Tongue (tissue), 3 donors: Measurements from ENCODE around the gene WDR49. TPM values are rescaled to one million over a fixed set of nuclear protein-coding genes. Genes with fewer than 3 reads are reported as not detected.

Experiments used
- DNase-seq: peaks from one replicate; pipeline ENCODE4 v3.0.0-alpha.2; 2015
- small RNA-seq: library from RNA; depleted of rRNA; stranded (forward); fragments of <200 nt; gene quantifications from one replicate; pipeline ENCODE3, GENCODE V24; 2014; ENCODE audit warnings: low replicate concordance
- total RNA-seq: library from RNA; depleted of rRNA; stranded (reverse); fragments of >200 nt; gene quantifications from one replicate; pipeline ENCODE4 v1.2.3, GENCODE V29; 2014

The WDR49 gene
- total RNA-seq, 1 donor from 2014 or later, result 2.2 TPM

GRCh38 chr3:167484551-167484950 is 169.2 kb downstream of the WDR49 start:
- DNase-seq, result no peak

DNA sequence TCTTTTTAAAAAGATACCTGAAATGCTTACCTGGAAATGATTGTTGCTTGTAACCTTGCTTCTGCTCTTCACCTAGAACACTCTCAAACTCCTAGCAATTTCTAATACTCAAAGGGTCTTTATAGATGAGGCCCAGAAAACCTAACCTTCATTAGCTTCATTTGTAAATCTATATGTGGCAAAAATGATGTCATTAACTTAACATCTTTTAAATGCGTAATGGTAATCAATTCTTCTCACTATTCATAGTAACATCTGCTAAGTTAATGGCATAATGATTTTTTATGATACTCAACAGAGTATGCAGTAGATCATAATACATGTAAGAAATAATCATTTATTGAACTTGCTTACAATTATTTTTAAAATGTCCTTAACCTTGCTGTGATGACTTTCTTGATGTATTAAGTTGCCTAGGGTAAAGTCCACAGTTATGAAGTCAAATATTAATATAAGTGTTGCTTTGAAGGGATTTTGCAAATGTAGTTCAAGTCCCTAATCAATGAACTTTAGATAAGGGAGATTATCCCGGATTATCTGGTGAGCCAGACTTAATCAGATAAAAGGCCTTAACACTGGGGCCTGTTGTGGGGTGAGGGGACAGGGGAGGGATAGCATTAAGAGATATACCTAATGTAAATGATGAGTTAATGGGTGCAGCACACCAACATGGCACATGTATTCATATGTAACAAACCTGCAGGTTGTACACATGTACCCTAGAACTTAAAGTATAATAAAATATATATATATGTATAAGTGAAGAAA is 169.8 kb downstream of the WDR49 start:
- DNase-seq, result no peak

- no peak for DNase-seq
These were observed 172.6 kb downstream of the WDR49 start for GRCh38 chr3:167481164-167481563.

DNA sequence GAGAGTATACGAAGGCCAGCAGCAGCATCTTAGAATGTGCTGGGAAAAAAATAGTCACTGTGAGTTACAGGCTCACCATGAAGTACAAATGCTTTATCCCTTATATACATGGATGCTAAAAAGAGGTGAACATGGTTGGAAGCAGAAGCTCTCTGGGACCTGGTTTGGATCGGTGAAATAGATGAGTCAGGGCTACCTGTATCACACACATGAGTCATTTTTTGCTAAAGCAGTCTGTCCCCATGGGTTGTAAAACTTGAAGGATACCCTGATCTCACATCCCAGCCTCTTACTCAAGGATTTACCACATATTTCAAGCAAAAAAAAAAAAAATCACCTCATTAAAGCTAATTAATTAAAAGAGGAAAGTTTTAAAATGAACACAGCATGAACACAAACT is 173.0 kb downstream of the WDR49 start:
- no peak for DNase-seq

- DNase-seq, result no peak
These were observed 179.9 kb downstream of the WDR49 start, which contains the start of gene SERPINI2 for GRCh38 chr3:167473863-167474262. Gene SERPINI2 (minus strand): TSS chr3:167474042. CDS start chr3:167471834, 2,208 bp downstream.

DNA sequence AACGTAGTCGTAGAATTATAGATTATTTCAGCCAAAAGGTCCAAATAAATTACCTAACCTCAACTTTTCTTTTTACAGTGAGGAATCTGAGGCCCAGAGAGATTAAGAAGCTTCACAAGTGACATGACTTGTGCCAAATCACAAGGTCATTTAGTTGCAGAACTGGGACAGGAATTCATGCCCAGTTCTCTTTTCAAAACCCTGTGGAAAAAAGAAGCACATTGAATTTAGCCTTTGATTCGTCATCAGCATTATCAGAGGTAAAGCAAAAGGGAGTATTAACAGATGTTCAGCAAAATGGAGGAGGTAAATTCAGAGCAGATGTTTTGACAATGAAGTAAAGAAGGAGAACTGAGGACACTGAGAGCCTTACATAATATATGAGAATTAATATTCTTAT is 184.4 kb downstream of the WDR49 start:
- DNase-seq, result no peak

DNA sequence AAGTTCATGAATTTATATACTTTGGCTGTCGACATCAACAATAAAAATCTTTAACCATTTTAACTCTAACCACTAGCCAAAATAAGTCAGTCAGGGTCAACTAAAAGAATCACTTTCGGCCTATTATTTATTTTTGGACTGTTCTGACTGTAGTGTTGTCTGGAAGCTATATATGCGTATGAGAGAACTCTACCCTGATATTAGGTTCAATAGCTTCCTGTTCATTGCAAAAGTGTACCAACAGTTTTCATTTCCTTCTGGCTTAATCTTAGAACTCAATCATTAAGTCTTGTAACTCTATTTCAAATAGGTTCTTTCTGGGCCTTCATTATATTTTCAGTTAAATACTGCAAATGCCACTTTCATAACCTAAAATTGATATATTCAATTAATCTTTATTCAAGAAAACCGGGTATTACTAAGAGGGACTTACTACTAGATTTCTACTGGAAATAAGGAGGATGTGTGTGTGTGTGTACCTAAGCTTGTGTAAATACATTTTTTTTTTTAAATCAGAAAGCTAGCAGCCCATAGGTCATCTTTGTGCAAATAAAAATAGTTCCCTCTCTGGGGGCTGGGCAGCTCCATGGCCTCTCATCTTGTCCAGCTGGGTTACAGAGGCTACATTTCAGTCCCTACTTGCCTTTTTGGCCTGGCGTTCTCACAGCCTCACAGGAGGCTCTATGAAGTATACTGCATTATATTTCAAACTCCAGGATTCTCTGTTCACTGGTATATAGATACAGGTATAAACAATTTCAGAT is 185.7 kb downstream of the WDR49 start:
- no peak for DNase-seq

DNA sequence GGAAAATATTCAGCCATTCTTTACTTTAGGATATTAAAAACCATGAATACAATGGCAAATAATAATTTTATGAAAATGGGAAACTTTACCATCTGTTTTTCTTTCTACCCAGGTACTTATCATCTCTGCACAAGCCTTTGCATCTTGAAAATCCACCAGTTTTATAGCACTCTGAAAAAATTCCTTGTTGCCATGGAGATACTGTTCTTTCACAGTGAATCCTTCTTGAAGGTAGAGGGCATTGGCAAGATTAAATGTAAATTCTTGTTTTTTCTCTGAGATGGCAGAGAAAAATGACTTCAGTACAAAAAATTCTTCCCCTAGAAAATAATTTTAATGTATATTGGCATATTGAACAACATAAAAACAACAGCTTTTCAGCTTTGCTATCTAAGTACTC is 186.8 kb downstream of the WDR49 start:
- DNase-seq, result no peak

DNA sequence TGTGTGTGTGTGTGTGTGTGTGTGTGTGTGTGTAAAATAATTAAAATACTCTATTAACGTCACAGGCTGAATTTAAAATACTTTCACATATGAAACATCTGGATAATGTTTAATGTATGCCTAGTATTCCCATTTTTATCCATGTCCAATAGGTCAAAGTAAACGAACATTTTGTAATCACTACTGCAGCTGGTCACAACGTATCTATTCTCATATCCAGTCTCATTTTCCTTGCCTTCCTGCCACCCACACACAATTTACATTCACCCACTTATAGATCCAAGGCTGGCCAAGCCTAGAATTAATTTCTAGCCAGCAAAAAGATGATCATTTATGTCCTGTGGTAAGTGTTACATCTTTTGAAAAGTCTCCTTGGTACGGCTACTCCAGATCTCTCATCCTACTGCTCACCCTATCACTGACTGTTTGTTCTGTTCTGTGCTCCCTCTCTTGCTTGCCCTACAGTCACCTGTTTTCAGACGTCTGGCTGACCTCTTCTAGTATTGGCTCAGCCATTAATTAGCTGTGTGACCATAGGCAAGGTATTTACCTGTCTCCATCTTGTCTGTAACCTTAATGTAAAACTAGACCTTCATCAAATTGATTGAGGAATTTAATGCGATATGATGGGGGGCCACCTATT is 197.5 kb downstream of the WDR49 start:
- no peak for DNase-seq

- DNase-seq, result no peak
These were observed 199.9 kb downstream of the WDR49 start for GRCh38 chr3:167453815-167454214.

DNA sequence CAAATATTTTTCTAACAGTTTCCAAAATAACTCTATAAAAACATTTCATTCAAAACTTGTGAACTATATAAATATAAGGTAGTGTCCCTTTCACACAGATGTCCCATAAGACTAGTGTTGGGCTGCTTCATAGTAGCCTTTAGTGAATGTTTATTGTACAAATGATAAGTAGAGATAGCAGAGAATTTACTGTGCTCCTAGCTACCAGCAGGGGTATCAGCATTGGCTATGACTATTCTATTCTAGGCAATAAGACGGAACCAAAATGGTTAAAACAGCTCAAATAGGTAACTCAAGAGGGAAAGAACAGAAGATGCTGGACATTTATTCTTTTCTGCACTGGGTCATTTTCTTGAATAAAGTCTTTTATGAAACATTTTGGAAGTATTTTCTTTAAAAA is 202.5 kb downstream of the WDR49 start:
- DNase-seq, result no peak

DNA sequence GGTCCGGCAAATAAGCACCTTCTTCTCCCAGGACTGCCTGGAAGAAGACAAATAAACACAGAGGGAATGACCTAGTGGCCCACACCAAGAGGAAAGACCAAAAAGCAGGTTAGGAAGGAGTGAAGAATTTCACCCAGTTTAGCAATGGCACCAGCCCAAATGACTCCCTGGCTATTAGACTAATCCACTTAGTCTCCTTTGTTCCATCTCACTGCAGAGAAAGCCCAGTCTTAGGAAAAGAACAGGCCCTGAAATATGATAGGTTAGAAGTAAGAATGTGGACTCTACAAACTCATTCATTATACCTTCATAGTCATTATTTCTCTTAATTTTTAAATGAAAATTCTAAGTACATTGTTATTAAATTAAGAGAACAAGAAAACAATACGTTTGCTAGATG is 203.1 kb downstream of the WDR49 start:
- no peak for DNase-seq

DNA sequence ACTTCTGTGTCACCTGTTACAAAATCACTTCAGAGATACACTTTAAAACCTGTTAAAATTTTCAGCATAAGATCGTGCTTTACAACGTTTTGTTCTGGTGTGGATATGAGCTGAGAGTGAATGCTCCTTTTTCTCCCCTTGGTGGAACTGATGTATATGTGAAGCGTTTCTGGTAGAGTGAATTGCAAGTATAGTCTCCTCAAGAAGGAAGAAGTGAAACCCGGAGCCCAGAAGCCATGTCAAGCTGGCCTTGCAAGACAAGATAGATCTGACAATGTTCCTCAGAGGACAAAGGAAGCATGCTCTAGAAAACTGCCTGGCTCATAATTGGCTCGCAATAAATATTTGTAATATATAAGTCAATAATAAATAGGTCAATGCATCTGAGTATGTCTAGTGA is 203.5 kb downstream of the WDR49 start:
- no peak for DNase-seq

- no peak for DNase-seq
These were observed 208.3 kb downstream of the WDR49 start for GRCh38 chr3:167445491-167445890.

DNA sequence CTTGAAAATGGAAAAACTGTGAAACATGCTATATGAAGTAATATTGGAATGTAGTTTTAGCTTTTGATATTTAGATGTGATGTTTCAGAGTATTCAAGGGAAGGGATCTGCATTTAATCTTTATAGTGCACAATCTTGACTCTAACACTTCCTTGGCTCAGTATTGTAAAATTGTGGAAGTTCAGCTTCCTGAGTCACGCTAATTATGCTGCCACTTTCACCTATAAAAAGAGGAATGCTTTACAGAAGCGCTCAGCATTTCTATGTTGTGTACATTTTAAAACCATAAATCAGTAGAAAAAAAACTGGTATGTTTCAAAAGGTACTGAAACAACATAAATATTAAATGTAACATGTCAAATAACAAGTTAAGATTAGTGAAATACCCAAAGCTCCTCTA is 212.5 kb downstream of the WDR49 start:
- DNase-seq, result no peak

DNA sequence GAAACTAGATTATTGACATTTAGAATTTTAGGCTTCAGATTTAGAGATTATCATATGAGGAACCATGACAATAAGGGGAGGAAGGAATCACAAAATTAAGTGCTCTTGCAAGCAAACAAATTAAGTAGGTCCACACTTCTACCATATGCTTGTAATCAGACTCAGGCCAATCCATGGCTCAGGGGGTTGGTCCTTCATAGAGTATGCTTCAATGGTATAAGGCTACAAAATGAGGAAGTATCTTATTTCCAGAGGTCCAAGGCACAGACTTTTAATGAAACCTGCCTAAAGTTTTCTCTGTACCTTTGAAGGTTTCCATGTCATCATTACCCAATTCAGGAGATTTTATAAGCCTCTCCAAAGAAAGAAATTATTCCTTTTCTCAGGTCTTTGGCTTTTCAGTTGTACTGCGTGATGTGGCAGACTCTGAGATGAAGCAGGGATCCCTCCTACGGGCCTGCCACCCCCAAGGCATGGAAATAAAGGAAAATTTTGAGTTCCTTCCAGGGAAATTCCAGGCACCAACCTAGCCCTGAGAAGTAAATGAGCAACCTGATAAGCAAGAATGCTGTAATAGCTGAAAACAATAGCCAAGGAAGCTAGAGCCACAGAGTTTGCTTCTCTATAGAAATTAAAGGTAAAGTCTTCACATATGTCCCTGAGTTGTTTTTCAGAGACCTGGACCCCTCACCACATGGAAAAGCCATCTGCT is 216.2 kb downstream of the WDR49 start:
- DNase-seq, result no peak

Small RNA genes within 50 kb of the gene (small RNA-seq; reads per million reads assigned to genes)
- not detected for gene HMGN1P8

Other genes with a start within 250 kb of the WDR49 start
- gene SERPINI2, start 179.9 kb downstream of the WDR49 start, total RNA-seq, result 2.2 TPM
- 46.4 TPM for gene PDCD10, start 81.0 kb upstream of the WDR49 start, total RNA-seq
- gene SERPINI1, start 81.8 kb upstream of the WDR49 start, total RNA-seq, result 7.7 TPM